LNCAP (cell line): ENCODE measurements around the gene GFOD1.

Source experiments
- TF ChIP-seq, protein P1 (sequence below): fragments of 450-650 bp; IDR thresholded peaks from 2 replicates; pipeline ENCODE4 v1.5.1; 2017; ENCODE audit warnings: mild to moderate bottlenecking

Gene GFOD1

DNA sequence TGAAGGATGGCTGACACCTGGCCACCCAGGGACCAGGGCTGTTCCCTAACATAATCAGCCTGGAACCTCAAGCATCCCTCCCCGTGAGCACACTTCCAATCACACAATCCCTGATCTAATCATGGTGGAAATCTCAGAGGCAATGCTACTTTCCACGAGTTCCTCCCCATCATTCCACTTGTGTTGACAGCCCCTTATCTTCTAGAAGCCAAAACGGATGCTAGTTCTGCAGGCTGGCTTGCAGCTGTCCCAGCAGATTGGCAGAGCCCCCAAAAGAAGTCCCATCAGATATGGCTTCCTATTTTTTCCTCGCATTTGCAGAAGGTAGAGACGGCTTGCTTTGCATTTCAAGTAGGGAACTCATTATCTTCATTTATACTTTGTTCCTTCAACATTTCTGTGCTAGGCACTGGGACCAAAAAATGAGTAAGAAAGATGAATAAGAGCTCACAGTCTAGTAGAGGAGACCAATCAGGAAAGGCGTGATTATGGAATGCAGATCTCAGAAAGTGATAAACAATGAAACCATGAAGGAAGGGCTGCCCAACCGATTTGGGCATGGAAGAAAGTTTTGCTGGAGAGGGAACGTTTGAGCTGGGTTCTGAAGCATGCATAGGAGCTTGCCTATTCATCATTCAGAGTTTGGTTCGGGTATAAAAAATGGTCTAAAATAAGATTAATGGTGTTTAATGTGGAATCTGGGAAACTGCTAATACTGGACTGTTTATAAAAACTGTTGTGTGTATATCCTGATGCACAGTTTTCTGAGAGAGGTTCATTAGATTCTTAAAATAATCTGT lies 114.5 kb downstream of the GFOD1 start:
- TF ChIP-seq, protein P1, sequence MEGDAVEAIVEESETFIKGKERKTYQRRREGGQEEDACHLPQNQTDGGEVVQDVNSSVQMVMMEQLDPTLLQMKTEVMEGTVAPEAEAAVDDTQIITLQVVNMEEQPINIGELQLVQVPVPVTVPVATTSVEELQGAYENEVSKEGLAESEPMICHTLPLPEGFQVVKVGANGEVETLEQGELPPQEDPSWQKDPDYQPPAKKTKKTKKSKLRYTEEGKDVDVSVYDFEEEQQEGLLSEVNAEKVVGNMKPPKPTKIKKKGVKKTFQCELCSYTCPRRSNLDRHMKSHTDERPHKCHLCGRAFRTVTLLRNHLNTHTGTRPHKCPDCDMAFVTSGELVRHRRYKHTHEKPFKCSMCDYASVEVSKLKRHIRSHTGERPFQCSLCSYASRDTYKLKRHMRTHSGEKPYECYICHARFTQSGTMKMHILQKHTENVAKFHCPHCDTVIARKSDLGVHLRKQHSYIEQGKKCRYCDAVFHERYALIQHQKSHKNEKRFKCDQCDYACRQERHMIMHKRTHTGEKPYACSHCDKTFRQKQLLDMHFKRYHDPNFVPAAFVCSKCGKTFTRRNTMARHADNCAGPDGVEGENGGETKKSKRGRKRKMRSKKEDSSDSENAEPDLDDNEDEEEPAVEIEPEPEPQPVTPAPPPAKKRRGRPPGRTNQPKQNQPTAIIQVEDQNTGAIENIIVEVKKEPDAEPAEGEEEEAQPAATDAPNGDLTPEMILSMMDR = no peak

DNA sequence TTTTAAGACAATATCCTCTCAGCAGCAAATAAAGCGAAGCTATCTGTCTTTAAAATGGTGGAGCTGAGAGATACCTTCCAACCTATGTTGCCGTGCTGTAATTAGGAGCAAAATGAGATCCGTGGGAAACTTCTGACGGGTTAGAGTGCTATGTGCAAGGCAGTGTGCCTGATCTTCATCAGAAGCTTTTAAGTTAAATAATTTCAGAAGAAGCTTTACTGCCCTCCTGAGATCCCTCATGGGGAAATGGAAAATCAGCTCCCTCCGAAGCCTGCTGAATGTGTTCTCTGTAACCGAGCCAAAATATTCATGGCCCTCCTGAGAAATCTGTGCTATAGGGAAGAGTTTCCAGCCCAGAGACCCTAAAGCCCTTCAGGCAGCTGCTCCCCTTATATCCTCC lies 115.3 kb downstream of the GFOD1 start:
- TF ChIP-seq, protein P1 = no peak

DNA sequence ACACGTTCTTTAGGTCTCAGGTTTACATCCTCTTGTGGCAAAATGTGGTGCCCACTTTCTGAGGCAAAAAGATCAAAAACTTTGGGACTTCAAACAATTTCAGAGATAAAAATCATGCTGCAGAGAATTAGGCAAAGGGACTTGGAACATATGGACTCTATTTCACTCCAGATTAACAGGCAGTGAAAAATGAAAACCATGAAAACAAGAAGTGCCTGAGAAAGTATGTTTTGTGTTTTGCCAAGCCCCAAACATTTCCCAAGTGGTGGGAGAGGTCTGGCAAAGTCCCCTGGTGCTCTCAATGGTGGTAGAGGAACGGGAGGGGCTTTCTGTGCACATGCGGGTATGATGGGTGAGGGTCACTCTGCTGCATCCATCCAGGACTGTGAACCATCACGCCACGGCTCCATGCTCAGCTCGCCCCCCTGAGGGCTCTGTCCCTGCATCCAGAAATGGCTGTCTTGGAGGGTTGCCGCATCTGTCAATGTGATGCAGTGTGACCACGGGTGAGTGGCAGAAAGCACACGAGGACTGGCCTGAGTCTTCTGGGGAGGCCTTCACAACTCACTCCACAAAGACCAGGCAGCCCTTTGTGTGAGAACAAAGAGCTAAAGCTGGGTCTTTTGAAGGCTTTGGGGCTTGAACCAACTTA lies 115.9 kb downstream of the GFOD1 start:
- TF ChIP-seq, protein P1 = no peak

DNA sequence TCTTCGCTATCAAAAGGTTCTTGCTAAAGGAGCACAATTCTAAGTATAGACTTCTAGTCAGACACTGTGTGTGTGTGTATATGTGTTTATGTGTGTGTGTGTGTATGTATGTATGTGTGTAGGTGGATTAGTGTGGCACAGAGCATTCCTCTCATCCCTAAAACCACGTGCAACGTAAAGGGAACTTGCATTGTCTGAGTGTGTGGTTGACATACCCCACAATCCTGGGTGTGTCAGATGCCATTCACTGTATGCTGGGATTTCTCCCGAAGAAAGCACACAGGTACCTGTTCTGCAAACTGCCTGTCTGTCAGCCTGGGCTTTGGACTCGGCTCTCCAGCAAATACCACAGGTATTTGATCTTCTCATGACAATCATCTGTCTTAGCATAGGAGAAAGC lies 116.8 kb downstream of the GFOD1 start:
- TF ChIP-seq, protein P1 = no peak

DNA sequence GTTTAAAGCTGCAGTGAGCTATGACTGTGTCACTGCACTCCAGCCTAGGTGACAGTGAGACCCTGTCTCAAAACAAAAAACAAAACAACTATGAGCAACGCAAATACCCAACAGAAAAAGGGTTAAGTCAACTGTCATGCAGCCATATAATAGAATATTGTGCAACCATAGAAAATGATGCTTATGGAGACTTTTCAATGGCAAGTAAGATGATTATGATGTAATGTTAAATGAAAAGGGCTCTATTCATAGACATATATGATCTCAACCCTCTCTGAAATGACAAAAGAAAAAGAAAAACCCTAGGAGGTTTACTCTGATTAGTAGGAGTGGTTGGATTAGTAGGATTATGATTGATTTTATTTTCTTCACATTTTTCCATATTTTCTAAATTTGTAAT lies 117.8 kb downstream of the GFOD1 start:
- TF ChIP-seq, protein P1 = no peak

DNA sequence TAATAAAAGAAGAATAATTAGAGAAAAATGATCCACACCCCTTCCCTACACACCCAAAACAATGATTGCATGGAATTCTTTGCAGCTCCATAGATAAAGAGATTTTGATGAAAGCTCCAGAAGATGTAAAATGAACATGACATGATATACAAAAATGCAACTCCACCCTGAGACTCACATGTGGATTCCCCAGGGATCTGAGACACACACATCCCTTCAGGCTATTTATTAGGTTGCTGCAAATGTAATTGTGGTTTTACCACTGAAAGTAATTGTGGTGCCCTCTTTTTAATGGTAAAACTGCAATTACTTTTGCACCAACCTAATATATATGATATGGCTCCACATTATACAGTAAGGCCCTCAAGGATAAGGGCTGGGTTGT lies 118.7 kb downstream of the GFOD1 start:
- TF ChIP-seq, protein P1 = no peak

DNA sequence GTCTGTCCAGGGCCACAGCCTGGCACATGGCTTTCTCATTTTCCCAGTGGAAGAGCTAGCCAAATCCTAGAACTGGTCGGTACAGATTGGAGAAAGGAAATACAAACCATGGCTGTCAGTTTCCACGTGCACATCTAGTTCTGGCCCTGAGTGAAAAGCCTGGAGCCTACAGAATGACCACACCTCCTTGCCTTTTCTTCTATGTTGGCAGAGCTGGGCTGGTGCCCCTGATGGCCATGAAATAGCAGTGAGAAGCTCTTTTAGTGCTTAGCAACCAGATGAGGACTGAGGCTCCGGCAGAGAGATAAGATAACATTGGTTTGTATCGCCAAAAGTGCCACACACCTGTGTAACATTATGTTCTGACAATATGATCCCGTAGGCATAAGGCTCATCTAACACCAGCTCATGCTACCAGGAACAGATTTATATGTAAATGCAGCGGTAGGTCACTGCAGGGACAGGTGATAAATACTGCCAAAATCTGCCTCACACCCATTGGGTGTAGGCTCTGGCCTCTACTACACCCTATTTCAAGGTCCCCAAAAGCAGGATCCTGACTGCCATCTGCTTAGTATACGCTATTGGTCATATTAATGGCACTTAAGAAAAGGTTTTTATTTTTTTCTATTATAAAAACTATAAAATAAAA lies 119.2 kb downstream of the GFOD1 start:
- TF ChIP-seq, protein P1 = no peak
